ENCODE measurements around the gene CENPU. TPM values are rescaled to one million over a fixed set of nuclear protein-coding genes. Genes with fewer than 3 reads are reported as not detected.

Gene CENPU
- 36.7 and 48.5 TPM in 2 replicates for total RNA-seq

GRCh38 chr4:184733654-184734524 lies at the start of gene CENPU:
TSS of gene CENPU (minus strand) at chr4:184734096. CDS start at chr4:184734062, 34 bp downstream.

GRCh38 chr4:184649026-184649970 lies 84.6 kb downstream of the CENPU start, which contains the start of the genes CASP3 and PRIMPOL:
TSS of gene CASP3 (minus strand) at chr4:184649447. CDS start at chr4:184638453, 10,994 bp downstream.
TSS of gene PRIMPOL (plus strand) at chr4:184649738. CDS start at chr4:184657141, 7,403 bp downstream.

Other genes with a start within 250 kb of the CENPU start
- gene CASP3, start 84.6 kb downstream of the CENPU start, total RNA-seq = 114 and 132 TPM in 2 replicates
- 16.6 and 18.4 TPM in 2 replicates for gene PRIMPOL, start 84.4 kb downstream of the CENPU start, total RNA-seq
- gene ACSL1, start 91.9 kb upstream of the CENPU start, total RNA-seq = 31.3 and 37.6 TPM in 2 replicates

Measured in thoracic aorta endothelial cell (primary cell).